ENCODE measurements around the gene CASP6.
"Not testable (repeated sequence)": the region's sequence is repeated elsewhere in the genome, so short reads cannot be mapped to it uniquely, and the experiment has no call there.

CASP6 gene

GRCh38 chr4:109718759-109719158, 15.5 kb upstream of the CASP6 start:
- no peak for DNase-seq

- no peak for DNase-seq
These were observed 10.3 kb upstream of the CASP6 start for GRCh38 chr4:109713500-109713899.

GRCh38 chr4:109708990-109709389, 5.7 kb upstream of the CASP6 start:
- DNase-seq: no peak

- DNase-seq: no peak
These were observed 5.2 kb upstream of the CASP6 start for GRCh38 chr4:109708435-109708834.

- no peak for DNase-seq
These were observed 568 bp upstream of the CASP6 start for GRCh38 chr4:109703664-109704361.

GRCh38 chr4:109701566-109702410, 1.5 kb downstream of the CASP6 start:
- DNase-seq: no peak

GRCh38 chr4:109699553-109700225, 3.6 kb downstream of the CASP6 start:
- DNase-seq: no peak

- DNase-seq: no peak
These were observed 4.6 kb downstream of the CASP6 start for GRCh38 chr4:109698656-109699055.

- DNase-seq: no peak
These were observed 11.8 kb downstream of the CASP6 start for GRCh38 chr4:109691411-109691920.

GRCh38 chr4:109690690-109691410, 12.4 kb downstream of the CASP6 start:
- no peak for DNase-seq

- DNase-seq: no peak
These were observed 18.5 kb downstream of the CASP6 start for GRCh38 chr4:109684727-109685126.

GRCh38 chr4:109683621-109684253, 19.5 kb downstream of the CASP6 start:
- no peak for DNase-seq

GRCh38 chr4:109682875-109683274, 20.4 kb downstream of the CASP6 start:
- no peak for DNase-seq

- not testable (repeated sequence) for DNase-seq
These were observed 24.3 kb downstream of the CASP6 start for GRCh38 chr4:109678925-109679324.

- DNase-seq: not testable (repeated sequence)
These were observed 24.8 kb downstream of the CASP6 start for GRCh38 chr4:109678472-109678871.

GRCh38 chr4:109676886-109677285, 26.4 kb downstream of the CASP6 start:
- DNase-seq: no peak

GRCh38 chr4:109675843-109676242, 27.4 kb downstream of the CASP6 start:
- no peak for DNase-seq

- no peak for DNase-seq
These were observed 28.1 kb downstream of the CASP6 start for GRCh38 chr4:109675181-109675580.

- no peak for DNase-seq
These were observed 29.9 kb downstream of the CASP6 start for GRCh38 chr4:109673303-109673702.

- DNase-seq: no peak
These were observed 30.9 kb downstream of the CASP6 start for GRCh38 chr4:109672169-109672930.

GRCh38 chr4:109671350-109671749, 31.9 kb downstream of the CASP6 start:
- DNase-seq: no peak

Data from activated CD4-positive, alpha-beta T cell treated with anti-CD3 and anti-CD28 coated beads for 4 hours (primary cell).